ENCODE measurements around the gene DOCK4. TPM values are rescaled to one million over a fixed set of nuclear protein-coding genes. Genes with fewer than 3 reads are reported as not detected.

Gene DOCK4
- total RNA-seq, 1 donor from 2014 or later, result 44.1 TPM

DNA sequence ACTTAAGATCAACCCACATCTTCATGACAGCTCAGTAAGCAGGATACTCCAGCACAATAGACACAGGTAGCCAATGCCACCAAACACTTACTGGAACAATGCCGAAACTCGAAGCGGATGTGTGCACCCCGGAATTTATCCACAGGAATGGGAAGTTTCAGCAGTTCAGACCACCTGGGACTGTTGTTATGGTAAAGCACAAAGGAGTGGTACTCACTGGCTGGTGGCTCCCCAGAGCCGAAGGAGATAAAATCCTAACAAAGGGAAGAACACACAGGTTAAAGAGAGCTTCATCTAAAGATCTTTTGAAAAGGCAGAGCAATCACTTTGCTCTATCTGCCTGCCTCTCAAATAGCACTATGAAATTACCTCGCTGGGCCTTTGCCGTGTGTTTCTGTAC is 305.9 kb downstream of the DOCK4 start:
- no peak overlapping the region for H3K27ac Mint-ChIP-seq (ENCODE audit: unreplicated experiment)
- DNase-seq (ENCODE audit: extremely low spot score, unreplicated experiment), result no peak
- H3K36me3 Mint-ChIP-seq (ENCODE audit: unreplicated experiment), result peaks cover 32% of the 10 kb centered on the region
- TF ChIP-seq, protein P1, sequence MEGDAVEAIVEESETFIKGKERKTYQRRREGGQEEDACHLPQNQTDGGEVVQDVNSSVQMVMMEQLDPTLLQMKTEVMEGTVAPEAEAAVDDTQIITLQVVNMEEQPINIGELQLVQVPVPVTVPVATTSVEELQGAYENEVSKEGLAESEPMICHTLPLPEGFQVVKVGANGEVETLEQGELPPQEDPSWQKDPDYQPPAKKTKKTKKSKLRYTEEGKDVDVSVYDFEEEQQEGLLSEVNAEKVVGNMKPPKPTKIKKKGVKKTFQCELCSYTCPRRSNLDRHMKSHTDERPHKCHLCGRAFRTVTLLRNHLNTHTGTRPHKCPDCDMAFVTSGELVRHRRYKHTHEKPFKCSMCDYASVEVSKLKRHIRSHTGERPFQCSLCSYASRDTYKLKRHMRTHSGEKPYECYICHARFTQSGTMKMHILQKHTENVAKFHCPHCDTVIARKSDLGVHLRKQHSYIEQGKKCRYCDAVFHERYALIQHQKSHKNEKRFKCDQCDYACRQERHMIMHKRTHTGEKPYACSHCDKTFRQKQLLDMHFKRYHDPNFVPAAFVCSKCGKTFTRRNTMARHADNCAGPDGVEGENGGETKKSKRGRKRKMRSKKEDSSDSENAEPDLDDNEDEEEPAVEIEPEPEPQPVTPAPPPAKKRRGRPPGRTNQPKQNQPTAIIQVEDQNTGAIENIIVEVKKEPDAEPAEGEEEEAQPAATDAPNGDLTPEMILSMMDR (IDR thresholded peaks at IDR 0.05), result no peak
- H3K27me3 Mint-ChIP-seq (ENCODE audit: unreplicated experiment), result no peaks in the 10 kb centered on the region
- no peak overlapping the region for H3K4me3 Mint-ChIP-seq (ENCODE audit: unreplicated experiment)
- H3K4me1 Mint-ChIP-seq (ENCODE audit: unreplicated experiment), result no peaks in the 10 kb centered on the region
- H3K9me3 Mint-ChIP-seq (ENCODE audit: unreplicated experiment), result no peaks in the 10 kb centered on the region

- no peaks in the 10 kb centered on the region for H3K4me1 Mint-ChIP-seq (ENCODE audit: unreplicated experiment)
- H3K36me3 Mint-ChIP-seq (ENCODE audit: unreplicated experiment), result peaks cover 33% of the 10 kb centered on the region
- no peak overlapping the region for H3K27ac Mint-ChIP-seq (ENCODE audit: unreplicated experiment)
- no peak for DNase-seq (ENCODE audit: extremely low spot score, unreplicated experiment)
- no peaks in the 10 kb centered on the region for H3K27me3 Mint-ChIP-seq (ENCODE audit: unreplicated experiment)
- no peaks in the 10 kb centered on the region for H3K9me3 Mint-ChIP-seq (ENCODE audit: unreplicated experiment)
- TF ChIP-seq, protein P1 (IDR thresholded peaks at IDR 0.05), result no peak
- H3K4me3 Mint-ChIP-seq (ENCODE audit: unreplicated experiment), result no peak overlapping the region
Measured at GRCh38 chr7:111895049-111895448, 311.1 kb downstream of the DOCK4 start.

- no peak overlapping the region for H3K27ac Mint-ChIP-seq (ENCODE audit: unreplicated experiment)
- no peaks in the 10 kb centered on the region for H3K4me1 Mint-ChIP-seq (ENCODE audit: unreplicated experiment)
- H3K36me3 Mint-ChIP-seq (ENCODE audit: unreplicated experiment), result peaks cover 35% of the 10 kb centered on the region
- no peak for DNase-seq (ENCODE audit: extremely low spot score, unreplicated experiment)
- no peaks in the 10 kb centered on the region for H3K27me3 Mint-ChIP-seq (ENCODE audit: unreplicated experiment)
- no peak overlapping the region for H3K4me3 Mint-ChIP-seq (ENCODE audit: unreplicated experiment)
- TF ChIP-seq, protein P1 (IDR thresholded peaks at IDR 0.05), result no peak
- no peaks in the 10 kb centered on the region for H3K9me3 Mint-ChIP-seq (ENCODE audit: unreplicated experiment)
Measured at GRCh38 chr7:111894518-111894917, 311.7 kb downstream of the DOCK4 start.

- Mint-ChIP-seq H3K9me3 (ENCODE audit: unreplicated experiment) (no peaks in the 10 kb centered on the region), H3K36me3 (ENCODE audit: unreplicated experiment) (peaks cover 24% of the 10 kb centered on the region), H3K27ac (ENCODE audit: unreplicated experiment) (no peak overlapping the region), H3K27me3 (ENCODE audit: unreplicated experiment) (no peaks in the 10 kb centered on the region), H3K4me3 (ENCODE audit: unreplicated experiment) (no peak overlapping the region), H3K4me1 (ENCODE audit: unreplicated experiment) (no peaks in the 10 kb centered on the region)
- TF ChIP-seq, protein P1 (IDR thresholded peaks at IDR 0.05), result no peak
- DNase-seq (ENCODE audit: extremely low spot score, unreplicated experiment), result no peak
Measured at GRCh38 chr7:111893190-111893589, 313.0 kb downstream of the DOCK4 start.

GRCh38 chr7:111892588-111892987 is 313.6 kb downstream of the DOCK4 start:
- no peak overlapping the region for H3K4me3 Mint-ChIP-seq (ENCODE audit: unreplicated experiment)
- no peaks in the 10 kb centered on the region for H3K27me3 Mint-ChIP-seq (ENCODE audit: unreplicated experiment)
- no peak overlapping the region for H3K27ac Mint-ChIP-seq (ENCODE audit: unreplicated experiment)
- TF ChIP-seq, protein P1 (IDR thresholded peaks at IDR 0.05), result no peak
- no peaks in the 10 kb centered on the region for H3K9me3 Mint-ChIP-seq (ENCODE audit: unreplicated experiment)
- no peaks in the 10 kb centered on the region for H3K4me1 Mint-ChIP-seq (ENCODE audit: unreplicated experiment)
- DNase-seq (ENCODE audit: extremely low spot score, unreplicated experiment), result no peak
- H3K36me3 Mint-ChIP-seq (ENCODE audit: unreplicated experiment), result peaks cover 17% of the 10 kb centered on the region

Data from osteocyte (in vitro differentiated cells).